Fibroblast of the aortic adventitia (primary cell): ENCODE data around the gene SRP14. TPM values are rescaled to one million over a fixed set of nuclear protein-coding genes. Genes with fewer than 3 reads are reported as not detected.
"Not testable (repeated sequence)": the region's sequence is repeated elsewhere in the genome, so short reads cannot be mapped to it uniquely, and the experiment has no call there.

ENCODE experiments used
- DNase-seq: peaks from one replicate; pipeline ENCODE4 v3.0.0-alpha.2; 2010; ENCODE audit warnings: low read depth
- H3K4me3 ChIP-seq: 2 replicates; pipeline ENCODE4 v1.5.1; 2011; ENCODE audit warnings: low read depth, mild to moderate bottlenecking, control low read depth, low read length, moderate library complexity
- CTCF ChIP-seq: IDR thresholded peaks from 2 replicates; pipeline ENCODE4 v1.5.1; 2011; ENCODE audit warnings: mild to moderate bottlenecking, low read length, control low read depth, inconsistent platforms; ENCODE audit not compliant: insufficient read depth
- total RNA-seq: library from RNA; depleted of rRNA; stranded (reverse); fragments of >200 nt; gene quantifications from 2 replicates; pipeline ENCODE4 v1.2.3, GENCODE V29; 2012; ENCODE audit warnings: low replicate concordance

Gene SRP14
- total RNA-seq, 1 donor: 204 TPM

- no peak overlapping the region for H3K4me3 ChIP-seq
- DNase-seq: no peak
- TF ChIP-seq CTCF: no peak
Observed at GRCh38 chr15:40014390-40014789, 24.6 kb downstream of the SRP14 start.

- DNase-seq, H3K4me3 ChIP-seq: not testable (repeated sequence)
Observed at GRCh38 chr15:40013372-40013771, 25.6 kb downstream of the SRP14 start.

GRCh38 chr15:40011303-40011702, 27.7 kb downstream of the SRP14 start:
- H3K4me3 ChIP-seq: no peak overlapping the region
- no peak for TF ChIP-seq CTCF
- no peak for DNase-seq

GRCh38 chr15:40010686-40011085, 28.3 kb downstream of the SRP14 start:
- no peak for TF ChIP-seq CTCF
- peak; percentile 7 for DNase-seq

DNA sequence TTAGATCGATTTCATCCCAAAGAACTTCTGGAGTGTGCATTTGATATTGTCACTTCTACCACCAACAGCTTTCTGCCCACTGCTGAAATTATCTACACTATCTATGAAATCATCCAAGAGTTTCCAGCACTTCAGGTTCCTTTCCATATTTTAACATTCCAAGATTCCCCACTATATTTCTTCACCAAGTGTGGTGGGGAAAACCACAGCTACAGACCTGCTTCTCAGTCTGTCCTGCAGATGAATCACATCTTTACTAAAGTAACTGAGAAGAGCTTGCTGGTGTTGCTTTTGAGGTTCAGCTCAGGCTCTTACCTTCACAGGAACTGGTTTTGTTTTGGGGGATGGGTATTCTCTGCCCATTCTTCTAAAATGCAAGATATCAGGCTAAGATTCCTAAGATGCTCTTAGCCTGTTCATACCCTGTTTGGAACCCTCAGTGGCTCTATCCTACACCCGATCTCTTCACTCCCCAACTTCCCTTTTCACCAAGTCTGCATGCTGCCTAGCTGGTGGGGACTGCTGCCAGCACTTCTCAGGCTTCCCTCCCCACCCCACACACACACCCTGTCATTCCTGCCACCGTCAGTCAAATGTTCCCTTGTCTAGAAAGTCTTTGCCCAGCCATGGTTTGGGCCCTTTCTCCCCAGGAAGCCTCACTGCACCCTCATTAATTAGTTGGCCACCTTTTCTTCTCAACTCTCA, 30.8 kb downstream of the SRP14 start:
- DNase-seq: no peak
- H3K4me3 ChIP-seq: no peak overlapping the region
- no peak for TF ChIP-seq CTCF

More at GRCh38 chr15:40010686-40011085, 28.3 kb downstream of the SRP14 start:
- H3K4me3 ChIP-seq: no peak overlapping the region

DNA sequence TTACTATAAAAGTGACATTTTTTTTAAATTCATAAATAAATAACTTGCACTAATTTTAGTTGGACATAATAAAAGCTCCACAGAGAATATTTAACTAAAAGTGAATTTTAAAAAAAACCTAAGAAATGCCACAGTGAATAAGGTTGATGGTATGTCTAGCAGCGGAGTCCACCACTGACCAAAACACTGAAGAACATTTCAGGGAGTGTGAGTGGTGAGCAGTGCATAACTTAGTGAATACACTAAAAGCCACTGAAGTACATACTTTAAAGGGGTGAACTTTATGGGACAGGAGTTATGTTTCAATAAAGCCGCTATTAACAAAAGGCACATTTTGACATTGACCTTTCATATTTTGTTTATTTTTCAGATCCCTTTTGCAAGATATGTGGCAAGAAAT, 32.3 kb downstream of the SRP14 start:
- DNase-seq: no peak
- H3K4me3 ChIP-seq: no peak overlapping the region

GRCh38 chr15:40006003-40006402, 33.0 kb downstream of the SRP14 start:
- no peak overlapping the region for H3K4me3 ChIP-seq
- TF ChIP-seq CTCF: no peak
- no peak for DNase-seq

More for the DNA sequence above, 32.3 kb downstream of the SRP14 start:
- no peak for TF ChIP-seq CTCF
